Stimulated activated CD8-positive, alpha-beta memory T cell treated with anti-CD3 and anti-CD28 coated beads, Interleukin-7, amount 100 ng/mL, for 24 hours (primary cell): ENCODE measurements around the gene ABHD11.
"Not testable (repeated sequence)": the region's sequence is repeated elsewhere in the genome, so short reads cannot be mapped to it uniquely, and the experiment has no call there.

Source experiments
- DNase-seq: peaks from one replicate; pipeline ENCODE4 v3.0.0-alpha.2; 2020; ENCODE audit warnings: low read depth

Gene ABHD11

GRCh38 chr7:73742753-73743641, 4.4 kb upstream of the ABHD11 start:
- no peak for DNase-seq

GRCh38 chr7:73742338-73742752, 3.7 kb upstream of the ABHD11 start:
- DNase-seq: no peak

GRCh38 chr7:73741600-73741999, 3.0 kb upstream of the ABHD11 start:
- DNase-seq: no peak

- no peak for DNase-seq
These were observed 2.2 kb upstream of the ABHD11 start for GRCh38 chr7:73740771-73741170.

- DNase-seq: no peak
These were observed 1.6 kb upstream of the ABHD11 start for GRCh38 chr7:73740212-73740611.

- DNase-seq: no peak
These were observed 775 bp upstream of the ABHD11 start for GRCh38 chr7:73739387-73739767.

- no peak for DNase-seq
These were observed 386 bp downstream of the ABHD11 start for GRCh38 chr7:73738220-73738611.

- no peak for DNase-seq
These were observed 947 bp downstream of the ABHD11 start for GRCh38 chr7:73737491-73738219.

GRCh38 chr7:73736885-73737284, 1.7 kb downstream of the ABHD11 start:
- DNase-seq: no peak

- no peak for DNase-seq
These were observed 3.1 kb downstream of the ABHD11 start for GRCh38 chr7:73735528-73735905.

GRCh38 chr7:73734619-73735527, 3.7 kb downstream of the ABHD11 start:
- DNase-seq: peak; percentile 58

- no peak for DNase-seq
These were observed 6.2 kb downstream of the ABHD11 start for GRCh38 chr7:73732397-73732796.

GRCh38 chr7:73730485-73730884, 8.1 kb downstream of the ABHD11 start:
- DNase-seq: no peak

- no peak for DNase-seq
These were observed 10.1 kb downstream of the ABHD11 start for GRCh38 chr7:73728551-73728950.

- DNase-seq: no peak
These were observed 10.7 kb downstream of the ABHD11 start for GRCh38 chr7:73727952-73728351.

- no peak for DNase-seq
These were observed 12.5 kb downstream of the ABHD11 start for GRCh38 chr7:73726083-73726466.

- DNase-seq: no peak
These were observed 14.8 kb downstream of the ABHD11 start for GRCh38 chr7:73723813-73724212.

GRCh38 chr7:73722785-73723184, 15.8 kb downstream of the ABHD11 start:
- no peak for DNase-seq

- not testable (repeated sequence) for DNase-seq
These were observed 16.4 kb downstream of the ABHD11 start for GRCh38 chr7:73722182-73722581.

- no peak for DNase-seq
These were observed 17.2 kb downstream of the ABHD11 start for GRCh38 chr7:73721377-73721817.

GRCh38 chr7:73720443-73720842, 18.2 kb downstream of the ABHD11 start:
- DNase-seq: not testable (repeated sequence)

- DNase-seq: no peak
These were observed 18.8 kb downstream of the ABHD11 start for GRCh38 chr7:73719806-73720169.
